GM12892 (cell line): ENCODE data around the gene TBC1D4.
"Not testable (repeated sequence)": the region's sequence is repeated elsewhere in the genome, so short reads cannot be mapped to it uniquely, and the experiment has no call there.

Experiments
- DNase-seq: peaks from one replicate; pipeline ENCODE4 v3.0.0; 2011; ENCODE audit not compliant: insufficient read length
- FAIRE-seq: peaks from 2 replicates; lab custom pipeline; 2011; peaks lifted over from hg19 to GRCh38; lab: Jason Lieb, UNC
- POLR2A ChIP-seq: IDR thresholded peaks from 2 replicates; pipeline ENCODE4 v1.6.1; 2011; ENCODE audit warnings: low read depth, low read length, control low read depth
- POLR2AphosphoS5 ChIP-seq: IDR thresholded peaks from 2 replicates; pipeline ENCODE4 v1.6.1; 2011; ENCODE audit warnings: low read depth, low read length, control low read depth
- TAF1 ChIP-seq: IDR thresholded peaks from 2 replicates; pipeline ENCODE4 v1.6.1; 2011; ENCODE audit warnings: low read depth, mild to moderate bottlenecking, control low read depth, low read length, borderline replicate concordance

Gene TBC1D4

DNA sequence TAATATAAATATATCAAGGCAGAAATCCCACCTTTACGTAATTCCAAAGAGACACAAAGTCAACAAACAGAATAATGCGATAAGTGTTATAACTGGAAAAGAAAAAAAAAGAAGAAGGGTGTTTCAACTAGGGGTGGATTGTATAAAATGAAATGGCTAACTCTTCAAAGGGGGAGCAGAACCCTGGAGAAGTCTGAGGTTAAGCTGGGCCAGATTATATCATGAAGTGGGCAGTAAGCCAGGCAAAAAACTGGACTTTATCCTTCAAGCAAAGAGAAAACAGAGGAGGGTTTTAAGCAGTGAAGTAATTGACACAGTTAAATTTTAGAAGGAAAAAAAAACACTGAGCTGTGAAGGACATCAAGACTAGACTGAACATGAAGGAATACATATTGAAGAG is 41.9 kb downstream of the TBC1D4 start:
- DNase-seq (no peak), FAIRE-seq (peak; percentile 9)
- no peak for TF ChIP-seq POLR2A
- no peak for TF ChIP-seq TAF1
- TF ChIP-seq POLR2AphosphoS5: no peak

DNA sequence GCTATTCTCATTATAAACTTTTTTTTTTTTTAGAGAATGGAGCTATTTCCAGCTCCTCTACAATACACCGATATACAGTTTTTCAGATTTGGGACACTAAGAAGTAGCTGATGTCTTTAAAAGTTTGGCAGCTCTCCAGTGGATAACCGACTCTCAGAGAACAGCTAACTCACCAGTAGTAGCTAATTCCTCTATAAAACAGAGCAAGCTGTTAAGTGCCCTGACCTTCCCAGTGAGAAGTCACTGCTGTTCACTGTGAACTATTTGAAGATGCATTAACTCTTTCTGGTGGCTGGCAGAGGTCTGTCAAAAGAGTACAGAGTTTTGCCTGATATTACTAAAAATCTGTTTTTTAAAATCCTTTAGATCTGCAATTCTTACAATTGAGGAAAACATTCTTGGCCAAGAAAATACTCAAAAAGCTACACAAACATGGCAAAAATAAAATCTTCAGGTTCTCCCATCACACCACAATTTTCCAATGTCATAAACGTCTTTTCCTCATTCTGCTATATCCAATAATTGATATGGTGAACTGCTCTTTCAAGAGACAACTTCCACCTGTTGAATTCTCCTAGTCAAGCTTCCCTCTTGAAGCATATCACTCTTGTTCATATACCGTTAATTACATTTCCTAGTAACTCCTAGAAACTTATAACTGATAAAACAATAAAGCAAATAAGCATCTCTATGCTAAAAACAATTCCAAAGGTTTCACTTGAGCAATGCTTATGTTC is 44.2 kb downstream of the TBC1D4 start:
- DNase-seq (no peak), FAIRE-seq (no peak)
- TF ChIP-seq TAF1 (no peak), POLR2A (no peak), POLR2AphosphoS5 (no peak)

DNA sequence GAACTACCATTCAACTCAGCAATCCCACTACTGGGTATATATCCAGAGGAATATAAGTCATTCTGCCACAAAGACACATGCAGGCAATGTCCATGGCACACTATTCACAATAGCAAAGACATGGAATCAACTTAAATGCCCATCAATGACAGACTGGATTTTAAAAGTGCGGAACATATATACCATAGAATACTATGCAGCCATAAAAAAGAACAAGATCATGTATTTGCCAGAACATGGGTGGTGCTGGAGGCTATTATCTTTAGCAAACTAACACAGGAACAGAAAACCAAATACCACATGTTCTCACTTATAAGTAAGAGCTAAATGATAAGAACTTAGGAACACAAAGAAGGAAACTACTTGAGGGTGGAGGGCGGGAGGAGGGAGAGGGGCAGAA is 47.8 kb downstream of the TBC1D4 start:
- FAIRE-seq, DNase-seq: not testable (repeated sequence)

DNA sequence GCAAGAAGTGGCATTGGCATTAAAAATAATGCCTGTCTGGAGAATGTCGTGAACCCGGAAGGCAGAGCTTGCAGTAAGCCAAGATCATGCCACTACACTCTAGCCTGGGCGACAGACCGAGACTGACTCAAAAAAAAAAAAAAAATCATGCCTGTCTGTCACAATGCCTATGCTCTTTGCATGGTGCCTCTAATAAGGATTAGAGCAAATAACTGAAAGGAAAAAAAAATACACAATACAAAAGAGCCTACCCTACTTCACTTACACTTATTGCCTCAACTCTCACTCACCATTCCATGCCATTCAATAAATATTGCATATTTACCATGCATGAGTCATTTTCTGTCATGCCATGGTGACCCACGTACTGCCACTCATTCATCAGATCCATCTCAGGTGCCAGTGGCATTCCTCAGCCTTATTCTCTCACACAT is 49.1 kb downstream of the TBC1D4 start:
- no peak for DNase-seq
- TF ChIP-seq POLR2AphosphoS5: no peak
- TF ChIP-seq POLR2A: no peak
- no peak for TF ChIP-seq TAF1
- no peak for FAIRE-seq

DNA sequence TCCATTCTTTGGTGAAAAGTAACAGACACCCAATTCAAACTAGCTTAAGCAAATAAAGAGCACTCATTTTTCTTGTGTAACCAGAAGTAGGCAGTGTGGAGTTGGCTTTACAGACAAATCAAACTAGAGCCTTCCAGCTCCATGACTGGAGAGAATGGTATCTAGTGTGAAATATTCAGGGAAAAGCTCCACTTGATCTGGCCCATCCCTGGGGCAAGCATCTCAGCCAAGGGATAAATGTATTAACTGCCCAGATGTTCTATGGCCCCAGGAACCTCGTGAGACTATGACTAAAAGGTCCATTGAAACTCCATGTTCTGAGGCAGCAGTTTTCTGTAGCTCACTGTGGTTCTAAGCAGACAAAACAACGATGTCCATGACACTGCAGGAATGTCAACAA is 49.9 kb downstream of the TBC1D4 start:
- DNase-seq (no peak), FAIRE-seq (no peak)
- no peak for TF ChIP-seq POLR2A
- TF ChIP-seq TAF1: no peak
- TF ChIP-seq POLR2AphosphoS5: no peak

DNA sequence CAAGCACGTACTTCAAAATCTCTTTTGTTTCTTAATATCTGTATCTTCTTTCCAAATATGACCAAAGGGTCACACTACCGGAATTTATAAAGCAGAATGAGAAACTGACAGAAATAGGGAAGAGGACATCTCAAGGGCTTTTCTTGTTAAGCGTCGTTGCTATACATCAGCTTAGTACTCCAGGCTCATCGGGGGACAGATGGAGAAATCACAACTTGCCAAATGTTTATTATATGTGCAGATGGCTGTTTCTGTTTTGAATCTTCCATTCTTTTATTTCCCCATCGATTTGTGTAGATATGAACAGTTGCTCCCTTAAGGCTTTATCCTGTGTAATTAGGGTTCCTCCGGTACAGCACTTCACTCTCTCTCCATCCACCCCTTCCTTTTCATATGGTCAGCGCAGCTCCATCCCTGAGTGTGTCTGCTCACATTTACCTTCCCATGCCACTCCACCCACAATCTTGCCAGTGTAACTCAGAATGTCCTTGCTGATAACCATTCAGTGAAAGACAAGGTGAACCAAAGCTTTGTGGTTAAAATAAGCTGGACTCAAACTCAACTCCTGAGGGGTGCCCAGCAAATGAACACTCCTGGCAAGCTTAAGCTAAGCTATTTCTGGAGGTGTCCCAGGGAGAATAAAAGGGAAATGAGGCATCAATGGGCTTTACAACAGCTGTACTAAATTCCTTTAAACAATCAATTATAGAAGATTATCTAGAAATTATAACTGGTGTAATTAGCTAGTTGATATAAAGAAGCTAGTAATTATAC is 51.3 kb downstream of the TBC1D4 start:
- no peak for DNase-seq
- TF ChIP-seq POLR2AphosphoS5: no peak
- no peak for TF ChIP-seq POLR2A
- no peak for TF ChIP-seq TAF1

DNA sequence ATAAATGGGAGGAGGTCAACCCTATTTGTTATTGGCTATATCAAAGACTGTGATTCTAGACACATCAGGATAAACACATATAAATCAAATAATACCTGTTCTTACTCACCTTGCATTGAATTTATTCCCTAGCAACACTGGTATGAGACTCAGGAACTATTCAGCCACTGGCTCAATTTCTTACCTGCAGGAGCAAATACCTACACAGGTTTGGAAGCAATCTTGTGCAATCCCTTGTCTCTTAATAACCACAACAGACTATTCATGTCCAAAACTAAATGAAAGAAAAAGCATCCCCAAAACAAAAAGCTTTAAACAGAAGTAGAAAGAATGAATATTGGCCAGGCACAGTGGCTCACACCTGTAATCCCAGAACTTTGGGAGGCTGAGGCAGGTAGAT is 55.5 kb downstream of the TBC1D4 start:
- FAIRE-seq (no peak), DNase-seq (no peak)
- TF ChIP-seq POLR2A (no peak), POLR2AphosphoS5 (no peak), TAF1 (no peak)

More for the DNA sequence above, 51.3 kb downstream of the TBC1D4 start:
- peak; percentile 73 for FAIRE-seq

DNA sequence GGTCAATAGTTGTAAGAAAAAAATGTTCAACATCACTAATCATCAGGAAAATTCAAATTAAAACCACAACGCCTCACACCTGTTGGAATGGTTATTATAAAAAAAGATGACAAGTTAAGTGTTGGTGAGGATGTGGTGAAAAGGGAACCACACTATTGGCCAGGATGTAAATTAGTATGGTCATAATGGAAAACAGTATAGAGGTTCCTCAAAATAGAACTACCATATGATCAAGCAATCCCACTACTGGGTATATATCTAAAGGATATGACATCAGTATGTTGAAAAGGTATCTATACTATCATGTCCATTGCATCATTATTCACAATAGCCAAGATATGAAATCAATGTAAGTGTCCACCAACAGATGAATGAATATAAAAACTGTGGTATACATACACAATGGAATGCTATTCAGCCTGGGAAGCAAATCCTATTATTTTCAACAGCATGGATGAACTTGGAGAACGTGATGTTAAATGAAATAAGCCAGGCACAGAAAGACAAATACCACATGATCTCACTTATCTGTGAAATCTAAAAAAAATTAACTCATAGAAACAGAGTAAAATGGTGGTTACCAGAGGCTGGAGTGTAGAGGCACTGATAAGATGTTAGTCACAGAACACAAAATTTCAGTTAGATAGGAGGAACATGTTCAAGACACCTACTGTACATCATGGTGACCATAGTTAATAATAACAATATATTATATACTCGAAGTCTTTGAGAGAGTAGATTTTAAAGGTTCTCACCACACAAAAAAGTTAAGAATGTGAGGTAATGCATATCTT is 56.6 kb downstream of the TBC1D4 start:
- no peak for DNase-seq
- FAIRE-seq: peak; percentile 83
- TF ChIP-seq TAF1 (no peak), POLR2A (no peak)

DNA sequence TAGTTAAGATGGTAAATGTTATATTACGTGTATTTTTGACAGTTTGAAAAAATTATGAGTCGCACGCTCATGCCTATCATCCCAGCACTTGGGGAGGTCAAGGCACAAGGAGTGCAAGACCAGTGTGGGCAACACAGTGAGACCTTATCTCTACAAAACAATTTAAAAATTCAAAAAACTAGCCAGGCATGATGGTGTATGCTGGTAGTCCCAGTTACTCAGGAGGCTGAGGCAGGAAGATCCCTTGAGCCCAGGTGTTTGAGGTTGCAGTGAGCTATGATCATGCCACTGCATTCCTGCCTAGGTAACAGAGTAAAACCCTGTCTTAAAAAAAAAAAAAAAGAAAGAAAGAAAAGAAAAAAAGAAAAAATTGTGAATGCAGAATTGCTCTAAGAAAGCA is 58.0 kb downstream of the TBC1D4 start:
- FAIRE-seq: peak; percentile 66
- TF ChIP-seq TAF1: no peak
- no peak for DNase-seq

DNA sequence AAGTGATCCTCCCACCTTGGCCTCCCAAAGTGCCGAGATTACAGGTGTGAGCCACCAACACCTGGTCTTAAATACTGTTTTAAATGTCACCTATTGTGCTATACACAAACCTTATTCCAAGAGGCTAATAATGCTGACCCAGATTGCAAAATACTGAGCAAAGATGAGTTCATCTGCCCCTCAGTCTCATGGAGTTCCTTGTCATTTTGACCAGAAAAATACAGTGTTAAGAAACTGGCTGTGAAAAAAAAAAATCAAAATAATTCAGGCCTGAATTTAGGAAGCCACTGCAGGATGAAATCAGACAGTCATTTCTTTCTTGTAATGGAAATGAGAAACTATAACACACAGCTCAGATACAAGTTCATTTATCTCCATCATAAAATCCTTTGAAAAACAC is 59.9 kb downstream of the TBC1D4 start:
- DNase-seq: no peak
- FAIRE-seq: no peak
- TF ChIP-seq TAF1: no peak
- no peak for TF ChIP-seq POLR2A
- TF ChIP-seq POLR2AphosphoS5: no peak

DNA sequence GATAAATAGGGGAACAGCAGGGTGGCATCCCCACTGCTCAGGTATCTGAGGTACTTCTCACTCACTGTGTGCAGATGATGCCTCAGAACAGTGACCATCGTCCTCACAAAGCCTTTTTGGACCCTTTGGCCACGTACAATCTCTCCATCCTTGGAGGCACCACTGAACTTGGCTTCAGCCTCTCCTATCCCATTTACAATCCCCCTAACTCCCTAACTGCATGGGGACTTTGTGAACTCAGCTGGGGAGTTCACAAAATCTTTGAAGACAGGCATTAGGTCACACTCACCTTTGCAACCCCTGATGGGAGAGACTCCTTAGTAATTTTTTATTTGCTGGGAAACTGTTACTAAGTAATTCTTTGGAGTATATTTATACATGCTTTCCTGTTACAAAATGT is 60.8 kb downstream of the TBC1D4 start:
- DNase-seq (no peak), FAIRE-seq (no peak)
- TF ChIP-seq TAF1 (no peak), POLR2AphosphoS5 (no peak), POLR2A (no peak)
